Neural progenitor cell (in vitro differentiated cells): ENCODE measurements around the gene RNF111.

Experiments
- CTCF ChIP-seq: fragments of 200-600 bp; sonication (generic); IDR thresholded peaks from 2 replicates; pipeline ENCODE4 v1.5.1; 2017; ENCODE audit warnings: antibody characterized with exemption, mild to moderate bottlenecking
- EZH2 ChIP-seq: fragments of 200-600 bp; sonication (generic); IDR thresholded peaks from 2 replicates; pipeline ENCODE4 v1.6.1; 2017; ENCODE audit warnings: antibody characterized with exemption, mild to moderate bottlenecking, moderate library complexity
- EZH2phosphoT487 ChIP-seq: fragments of 200-600 bp; sonication (generic); IDR thresholded peaks from 2 replicates; pipeline ENCODE4 v1.6.1; 2017; ENCODE audit warnings: antibody characterized with exemption

- TF ChIP-seq CTCF (no peak), EZH2phosphoT487 (no peak), EZH2 (no peak)
Measured at GRCh38 chr15:59013246-59013873, 25.9 kb downstream of the RNF111 start.
